Retinal pigment epithelial cell (primary cell): ENCODE measurements around the gene SYT12.

ENCODE experiments used
- DNase-seq: peaks from one replicate; pipeline ENCODE4 v3.0.0-alpha.2; 2010; ENCODE audit warnings: low read depth
- H3K4me3 ChIP-seq: 2 replicates; pipeline ENCODE4 v1.5.1; 2011; ENCODE audit warnings: mild to moderate bottlenecking, low read length, control low read depth, moderate library complexity
- TF ChIP-seq, protein P1 (sequence below): conservative IDR thresholded peaks from 2 replicates; pipeline ENCODE4 v1.5.1; 2011; ENCODE audit warnings: low read depth, low read length, control low read depth, inconsistent platforms

SYT12 gene

DNA sequence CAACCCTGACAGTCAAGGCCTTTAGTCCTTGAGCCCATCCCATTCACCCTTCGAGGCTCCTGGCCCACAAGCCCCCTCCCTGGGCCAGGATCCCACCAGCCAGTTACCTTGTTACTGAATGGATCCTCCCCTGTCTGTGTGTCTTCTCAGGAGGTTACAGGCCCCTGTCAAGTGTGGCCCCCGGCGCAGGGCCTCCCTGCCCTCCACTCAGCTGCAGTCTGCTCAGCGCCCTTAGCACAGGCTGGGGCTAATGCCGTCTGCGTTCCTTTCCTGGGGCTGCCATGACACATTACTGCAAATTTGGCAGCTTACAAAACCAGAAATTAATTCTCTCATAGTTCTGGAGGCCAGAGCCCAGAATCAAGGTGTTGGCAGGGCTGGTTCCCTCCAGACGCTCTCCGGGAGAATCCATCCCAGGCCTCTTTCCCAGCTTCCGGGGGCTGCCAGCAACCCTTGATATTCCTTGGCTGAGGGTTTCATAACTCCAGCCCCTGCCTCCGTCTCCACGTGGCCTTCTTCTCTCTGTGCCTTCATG lies 9.4 kb upstream of the SYT12 start:
- no peak for DNase-seq
- no peak overlapping the region for H3K4me3 ChIP-seq
- TF ChIP-seq, protein P1, sequence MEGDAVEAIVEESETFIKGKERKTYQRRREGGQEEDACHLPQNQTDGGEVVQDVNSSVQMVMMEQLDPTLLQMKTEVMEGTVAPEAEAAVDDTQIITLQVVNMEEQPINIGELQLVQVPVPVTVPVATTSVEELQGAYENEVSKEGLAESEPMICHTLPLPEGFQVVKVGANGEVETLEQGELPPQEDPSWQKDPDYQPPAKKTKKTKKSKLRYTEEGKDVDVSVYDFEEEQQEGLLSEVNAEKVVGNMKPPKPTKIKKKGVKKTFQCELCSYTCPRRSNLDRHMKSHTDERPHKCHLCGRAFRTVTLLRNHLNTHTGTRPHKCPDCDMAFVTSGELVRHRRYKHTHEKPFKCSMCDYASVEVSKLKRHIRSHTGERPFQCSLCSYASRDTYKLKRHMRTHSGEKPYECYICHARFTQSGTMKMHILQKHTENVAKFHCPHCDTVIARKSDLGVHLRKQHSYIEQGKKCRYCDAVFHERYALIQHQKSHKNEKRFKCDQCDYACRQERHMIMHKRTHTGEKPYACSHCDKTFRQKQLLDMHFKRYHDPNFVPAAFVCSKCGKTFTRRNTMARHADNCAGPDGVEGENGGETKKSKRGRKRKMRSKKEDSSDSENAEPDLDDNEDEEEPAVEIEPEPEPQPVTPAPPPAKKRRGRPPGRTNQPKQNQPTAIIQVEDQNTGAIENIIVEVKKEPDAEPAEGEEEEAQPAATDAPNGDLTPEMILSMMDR, result no peak

DNA sequence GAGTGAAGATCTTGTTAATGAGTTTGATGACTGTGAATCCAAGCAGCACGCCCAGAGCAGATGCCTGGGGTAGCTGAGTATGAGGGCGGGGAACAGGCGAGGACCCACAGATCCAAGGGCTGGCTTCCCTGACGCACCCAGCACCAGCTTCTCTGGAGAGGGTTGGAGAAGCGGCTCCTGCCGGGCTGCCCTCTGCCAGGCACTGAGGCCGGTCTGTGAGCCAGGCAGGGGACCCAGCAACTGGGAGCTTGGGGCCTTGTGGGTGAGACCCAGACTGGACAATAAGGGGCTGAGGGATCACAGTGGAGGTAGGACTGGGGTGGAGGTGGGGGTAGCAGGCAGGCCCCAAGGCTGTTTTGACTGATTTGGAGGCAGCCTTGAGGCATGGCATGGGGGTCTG lies 8.6 kb upstream of the SYT12 start:
- no peak for DNase-seq
- H3K4me3 ChIP-seq, result no peak overlapping the region
- TF ChIP-seq, protein P1, result no peak

DNA sequence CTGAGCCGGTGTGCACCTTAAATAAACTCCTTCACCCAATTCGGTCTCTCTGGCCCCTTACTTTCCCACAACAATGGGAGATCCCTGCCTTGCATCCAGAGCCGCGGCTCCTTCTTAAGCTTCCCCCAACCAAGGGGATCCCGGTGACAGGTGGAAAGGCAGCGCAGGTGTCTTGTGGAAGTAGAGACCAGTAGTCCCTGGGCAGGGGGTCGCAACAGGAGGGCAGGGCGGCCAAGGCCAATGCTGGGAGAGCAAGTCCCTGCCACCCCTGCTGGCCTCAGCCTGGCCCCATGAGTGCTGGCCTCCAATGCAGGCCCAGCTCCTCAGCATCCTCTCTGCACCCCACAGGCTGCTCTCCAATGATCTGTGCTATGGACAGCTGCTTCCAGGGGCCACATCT lies 7.9 kb upstream of the SYT12 start:
- no peak for DNase-seq
- TF ChIP-seq, protein P1, result no peak
- no peak overlapping the region for H3K4me3 ChIP-seq

DNA sequence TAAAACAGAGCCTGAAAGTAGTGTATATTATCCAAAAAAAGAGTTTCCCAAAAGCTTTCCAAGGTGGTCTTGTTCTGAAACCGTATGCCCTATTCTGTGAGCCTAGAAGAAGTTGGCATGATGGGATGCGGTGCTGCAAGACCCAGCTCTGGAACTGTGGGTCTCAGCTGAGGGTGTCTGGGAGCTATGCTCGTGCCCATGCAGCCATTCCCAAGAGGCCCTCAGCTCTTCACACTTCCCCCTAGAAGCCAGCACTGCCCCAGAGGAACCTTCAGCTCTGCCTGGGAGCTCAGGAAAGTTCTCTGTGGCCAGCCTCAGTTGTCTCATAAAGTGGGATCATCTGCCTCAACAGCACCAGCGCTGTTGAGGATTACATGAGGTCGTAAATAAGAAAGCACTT lies 6.4 kb upstream of the SYT12 start:
- no peak overlapping the region for H3K4me3 ChIP-seq
- TF ChIP-seq, protein P1, result no peak
- DNase-seq, result no peak

DNA sequence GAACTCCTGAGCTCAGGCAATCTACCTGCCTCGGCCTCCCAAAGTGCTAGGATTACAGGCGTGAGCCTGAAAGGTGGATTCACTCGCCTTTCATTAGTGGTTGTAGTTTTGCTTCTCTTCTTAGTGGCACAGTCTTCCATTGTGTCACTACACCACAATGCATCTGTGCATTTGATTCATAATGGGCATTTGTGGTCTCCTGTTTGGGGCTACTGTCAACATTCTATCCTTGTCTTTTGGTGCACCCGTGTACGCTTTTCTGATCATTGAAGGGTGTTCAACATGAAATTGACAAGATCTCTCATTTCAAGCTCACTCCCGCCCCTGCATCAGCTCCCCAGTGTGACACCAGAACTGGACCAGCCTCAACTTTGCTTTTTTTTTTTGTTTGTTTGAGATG lies 2.0 kb upstream of the SYT12 start:
- TF ChIP-seq, protein P1, result no peak
- H3K4me3 ChIP-seq, result no peak overlapping the region
- no peak for DNase-seq

DNA sequence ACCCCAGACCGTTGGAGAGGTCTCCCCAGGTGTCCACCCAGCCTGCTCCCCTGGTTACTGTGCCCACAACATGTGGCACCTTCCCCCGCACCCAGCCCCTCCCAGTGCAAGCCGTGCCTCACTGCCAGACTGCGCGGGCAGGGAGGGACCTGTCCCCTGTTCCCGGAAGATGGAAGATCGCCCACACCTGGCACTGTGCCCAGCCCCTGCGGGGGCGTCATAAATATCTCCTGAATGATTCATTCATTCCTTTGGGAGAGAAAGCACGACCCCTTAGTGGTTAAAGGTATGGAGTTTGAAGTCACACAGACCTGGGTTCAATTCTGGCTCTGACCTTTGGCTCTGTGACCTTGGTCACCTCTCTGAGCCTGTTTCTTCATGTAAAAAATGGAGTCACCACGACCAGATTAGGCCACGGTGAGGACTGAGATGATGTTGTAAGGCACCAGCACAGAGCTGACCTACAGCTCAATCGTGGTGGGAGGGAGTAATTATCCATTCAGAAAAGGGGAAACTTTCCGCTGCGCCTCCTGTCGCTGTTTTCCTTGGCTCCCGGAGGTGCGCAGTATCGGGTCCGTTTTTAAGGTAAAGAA lies 497 bp upstream of the SYT12 start:
- DNase-seq, result no peak
- peak overlapping the region; percentile 38 for H3K4me3 ChIP-seq
- TF ChIP-seq, protein P1, result no peak

DNA sequence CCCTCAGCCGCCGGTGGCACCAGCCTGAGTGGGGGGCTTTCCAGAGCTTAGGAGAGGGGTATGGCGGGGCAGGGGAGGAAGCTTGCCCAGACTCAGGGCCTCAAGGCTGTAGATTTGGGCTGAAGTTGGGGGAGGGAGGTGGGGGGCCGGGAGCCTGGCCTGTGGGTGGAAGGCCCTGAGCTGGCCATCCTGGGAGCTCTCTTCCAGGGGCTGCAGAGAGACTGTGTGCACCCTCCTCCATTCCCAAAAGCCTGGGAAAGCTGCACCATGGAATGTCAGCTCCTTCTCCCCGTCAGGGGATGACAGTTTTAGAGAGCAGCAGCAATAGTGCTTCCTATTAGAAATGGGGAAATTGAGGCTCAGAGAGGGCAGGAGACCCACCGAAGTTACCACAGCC lies 1.0 kb downstream of the SYT12 start:
- peak overlapping the region; percentile 26 for H3K4me3 ChIP-seq
- DNase-seq, result no peak
- TF ChIP-seq, protein P1, result no peak
